ENCODE measurements around the gene PYCARD.

DNA sequence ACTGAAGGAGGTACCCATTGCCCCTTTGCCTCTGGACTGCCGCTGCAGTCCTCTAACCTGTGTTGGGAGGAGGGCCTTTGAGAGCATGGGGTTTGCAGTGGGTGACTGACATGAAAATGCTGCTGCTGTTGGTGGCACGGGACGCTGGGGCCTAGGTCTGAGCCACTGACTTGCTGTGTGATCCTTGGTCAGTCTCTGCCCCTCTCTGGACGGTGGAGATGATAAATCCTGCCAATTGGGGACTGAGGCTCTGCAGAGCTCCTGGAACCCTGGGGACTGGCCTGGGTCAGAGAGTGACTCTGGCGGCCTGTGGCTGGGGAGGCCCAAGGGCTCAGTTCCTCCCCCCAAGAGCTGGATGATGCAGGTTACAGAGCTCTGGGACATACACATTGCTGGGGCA, 20.5 kb upstream of the PYCARD start:
- TF ChIP-seq POLR2A (IDR thresholded peaks at IDR 0.05): no peak
- TF ChIP-seq, protein P1, sequence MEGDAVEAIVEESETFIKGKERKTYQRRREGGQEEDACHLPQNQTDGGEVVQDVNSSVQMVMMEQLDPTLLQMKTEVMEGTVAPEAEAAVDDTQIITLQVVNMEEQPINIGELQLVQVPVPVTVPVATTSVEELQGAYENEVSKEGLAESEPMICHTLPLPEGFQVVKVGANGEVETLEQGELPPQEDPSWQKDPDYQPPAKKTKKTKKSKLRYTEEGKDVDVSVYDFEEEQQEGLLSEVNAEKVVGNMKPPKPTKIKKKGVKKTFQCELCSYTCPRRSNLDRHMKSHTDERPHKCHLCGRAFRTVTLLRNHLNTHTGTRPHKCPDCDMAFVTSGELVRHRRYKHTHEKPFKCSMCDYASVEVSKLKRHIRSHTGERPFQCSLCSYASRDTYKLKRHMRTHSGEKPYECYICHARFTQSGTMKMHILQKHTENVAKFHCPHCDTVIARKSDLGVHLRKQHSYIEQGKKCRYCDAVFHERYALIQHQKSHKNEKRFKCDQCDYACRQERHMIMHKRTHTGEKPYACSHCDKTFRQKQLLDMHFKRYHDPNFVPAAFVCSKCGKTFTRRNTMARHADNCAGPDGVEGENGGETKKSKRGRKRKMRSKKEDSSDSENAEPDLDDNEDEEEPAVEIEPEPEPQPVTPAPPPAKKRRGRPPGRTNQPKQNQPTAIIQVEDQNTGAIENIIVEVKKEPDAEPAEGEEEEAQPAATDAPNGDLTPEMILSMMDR (IDR thresholded peaks at IDR 0.05 in 8 of 11, conservative IDR thresholded peaks at IDR 0.05 in 3 of 11): no peak

Data from spleen (tissue), 7 donors.